ENCODE data around the gene CTSA.

Gene CTSA

GRCh38 chr20:45890985-45891983 is at the start of gene CTSA, which contains the start of gene NEURL2:
Gene CTSA, plus strand, starts transcription at chr20:45891335. Its CDS starts 234 bp downstream, at chr20:45891569.
Gene NEURL2, minus strand, starts transcription at chr20:45891208. Its CDS starts 217 bp downstream, at chr20:45890991.
- DNase-seq (ENCODE audit: low spot score in 2 of 2) (peak; percentile 65 to 69), ATAC-seq (replicated peaks; ENCODE audit: extremely low read depth, poor library complexity, severe bottlenecking) (peak; percentile 79)
- peaks cover 20% of the 10 kb centered on the region for H3K36me3 Mint-ChIP-seq (ENCODE audit: insufficient read depth)
- peaks cover 19% of the 10 kb centered on the region for H3K4me1 Mint-ChIP-seq
- peak within 1 kb of the TSS; percentile 91 for H3K27ac Mint-ChIP-seq (ENCODE audit: low read depth)
- H3K4me3 Mint-ChIP-seq = peak within 1 kb of the TSS; percentile 92
- no peaks in the 10 kb centered on the region for H3K27me3 Mint-ChIP-seq
- H3K9me3 Mint-ChIP-seq = no peaks in the 10 kb centered on the region

DNA sequence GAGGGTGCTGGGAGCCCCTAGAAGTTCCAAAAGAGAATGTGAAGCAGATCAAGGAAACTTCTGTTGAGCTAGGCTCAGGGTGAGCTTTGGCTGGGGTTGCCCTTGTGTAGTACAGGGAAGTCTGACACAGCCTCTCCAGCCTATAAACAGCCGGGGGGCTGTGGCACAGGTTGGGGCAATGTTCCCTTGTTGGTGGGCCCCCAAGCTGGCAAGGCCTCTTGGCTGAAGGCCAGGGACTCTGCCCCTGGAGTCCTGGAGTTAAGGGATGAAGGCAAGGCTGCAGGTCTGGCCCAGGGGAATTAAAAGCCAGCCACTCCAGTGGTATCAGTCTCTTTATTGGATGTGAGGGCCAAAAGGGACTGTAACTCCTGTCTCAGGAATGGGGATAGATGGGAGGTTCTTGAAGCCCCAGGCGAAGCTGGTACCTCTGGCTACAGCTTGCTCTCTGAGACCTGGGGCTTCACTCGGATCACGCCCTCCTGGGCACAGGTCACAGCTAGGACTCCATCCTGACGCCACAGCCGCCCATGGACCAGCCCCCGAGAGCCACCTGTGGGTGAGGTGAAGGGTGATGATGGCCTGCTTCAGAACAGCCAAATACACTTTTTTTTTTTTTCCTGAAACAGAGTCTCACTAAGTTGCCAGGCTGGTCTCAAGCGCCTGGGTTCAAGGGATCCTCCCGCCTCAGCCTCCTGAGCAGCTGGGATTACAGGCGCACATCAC is 49.6 kb upstream of the CTSA start:
- Mint-ChIP-seq H3K27ac (ENCODE audit: low read depth) (no peak overlapping the region), H3K9me3 (no peaks in the 10 kb centered on the region), H3K36me3 (ENCODE audit: insufficient read depth) (peaks cover 23% of the 10 kb centered on the region), H3K4me3 (no peak overlapping the region), H3K4me1 (peaks cover 17% of the 10 kb centered on the region), H3K27me3 (no peaks in the 10 kb centered on the region)
- no peak for DNase-seq (ENCODE audit: low spot score in 2 of 2)
- no peak for ATAC-seq (replicated peaks; ENCODE audit: extremely low read depth, poor library complexity, severe bottlenecking)

DNA sequence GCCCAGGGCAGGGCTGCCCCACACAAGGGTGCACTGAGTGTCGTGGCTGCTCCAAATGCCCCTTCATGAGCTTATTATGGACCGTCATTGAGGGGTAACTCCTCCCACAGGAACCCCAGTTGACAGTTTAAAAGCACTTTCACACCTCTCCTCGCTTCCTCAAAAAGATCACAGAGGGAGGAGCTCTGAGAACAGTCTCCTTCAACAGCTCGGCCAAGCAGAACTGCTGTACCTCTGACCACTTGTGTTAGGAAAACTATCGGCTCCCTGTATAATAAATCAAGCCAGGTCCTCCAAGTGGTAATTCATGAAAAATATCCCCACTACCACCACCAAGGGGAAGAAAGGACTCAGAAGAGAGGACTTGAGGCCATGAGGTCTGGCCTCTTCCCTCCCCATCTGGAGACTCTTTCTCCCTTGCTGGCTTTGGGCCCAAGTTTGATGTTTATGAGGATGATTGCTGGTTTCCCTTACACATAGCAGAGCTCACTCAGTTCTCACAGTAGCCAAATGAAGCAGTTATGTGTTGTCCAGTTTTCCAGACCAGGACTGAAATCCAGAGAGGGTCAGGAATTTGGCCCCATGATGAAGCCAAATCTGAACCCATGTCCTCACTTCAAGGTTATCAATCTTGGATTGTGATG is 48.8 kb upstream of the CTSA start:
- H3K36me3 Mint-ChIP-seq (ENCODE audit: insufficient read depth) = peaks cover 23% of the 10 kb centered on the region
- H3K9me3 Mint-ChIP-seq = no peaks in the 10 kb centered on the region
- DNase-seq (ENCODE audit: low spot score in 2 of 2) = no peak
- no peak for ATAC-seq (replicated peaks; ENCODE audit: extremely low read depth, poor library complexity, severe bottlenecking)
- peaks cover 17% of the 10 kb centered on the region for H3K4me1 Mint-ChIP-seq
- no peaks in the 10 kb centered on the region for H3K27me3 Mint-ChIP-seq
- H3K27ac Mint-ChIP-seq (ENCODE audit: low read depth) = peak overlapping the region; percentile 16
- H3K4me3 Mint-ChIP-seq = no peak overlapping the region

DNA sequence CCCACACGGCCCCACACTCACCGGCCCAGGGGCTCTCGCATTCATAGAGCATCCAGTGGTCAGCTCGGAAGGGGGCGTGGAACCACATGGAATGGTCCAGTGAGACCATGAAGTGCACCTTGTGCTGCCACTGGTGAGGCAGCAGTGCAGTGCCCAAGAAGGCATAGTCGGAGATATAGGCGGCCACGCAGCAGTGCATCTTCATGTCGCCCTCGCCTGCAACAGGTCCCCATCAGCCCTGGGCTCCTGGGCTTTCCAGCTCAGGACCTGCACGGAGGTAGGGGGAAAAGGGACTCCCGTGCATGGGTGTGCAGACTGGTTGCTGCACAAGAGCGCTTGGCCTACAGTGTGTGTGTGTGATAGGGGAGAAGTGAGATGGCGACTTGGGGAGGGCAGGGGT is 47.6 kb upstream of the CTSA start:
- peaks cover 19% of the 10 kb centered on the region for H3K4me1 Mint-ChIP-seq
- H3K36me3 Mint-ChIP-seq (ENCODE audit: insufficient read depth) = peaks cover 30% of the 10 kb centered on the region
- H3K4me3 Mint-ChIP-seq = no peak overlapping the region
- ATAC-seq (replicated peaks; ENCODE audit: extremely low read depth, poor library complexity, severe bottlenecking) = no peak
- no peak for DNase-seq (ENCODE audit: low spot score in 2 of 2)
- H3K9me3 Mint-ChIP-seq = no peaks in the 10 kb centered on the region
- no peaks in the 10 kb centered on the region for H3K27me3 Mint-ChIP-seq
- no peak overlapping the region for H3K27ac Mint-ChIP-seq (ENCODE audit: low read depth)

DNA sequence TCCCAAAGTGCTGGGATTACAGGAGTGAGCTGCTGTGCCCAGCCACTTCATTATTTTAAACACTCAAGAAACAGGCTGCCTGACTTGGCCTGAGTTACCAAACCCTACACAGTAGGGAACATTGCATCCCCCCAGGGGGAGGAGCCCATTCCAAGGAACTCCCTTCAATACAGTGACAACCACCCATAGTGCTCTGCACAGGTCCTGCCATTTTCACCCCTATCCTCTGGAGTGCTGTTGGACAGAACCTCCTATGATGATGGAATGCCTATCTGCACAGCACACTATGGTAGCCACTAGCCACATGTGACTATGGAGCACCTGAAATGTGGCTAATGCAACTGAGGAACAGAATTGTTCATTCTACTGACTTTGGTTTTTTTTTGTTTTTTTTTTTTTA is 45.7 kb upstream of the CTSA start:
- H3K4me3 Mint-ChIP-seq = no peak overlapping the region
- H3K9me3 Mint-ChIP-seq = no peaks in the 10 kb centered on the region
- no peaks in the 10 kb centered on the region for H3K27me3 Mint-ChIP-seq
- no peak overlapping the region for H3K27ac Mint-ChIP-seq (ENCODE audit: low read depth)
- H3K36me3 Mint-ChIP-seq (ENCODE audit: insufficient read depth) = peaks cover 37% of the 10 kb centered on the region
- DNase-seq (ENCODE audit: low spot score in 2 of 2) (no peak), ATAC-seq (replicated peaks; ENCODE audit: extremely low read depth, poor library complexity, severe bottlenecking) (no peak)
- peaks cover 25% of the 10 kb centered on the region for H3K4me1 Mint-ChIP-seq

- no peak overlapping the region for H3K4me3 Mint-ChIP-seq
- H3K9me3 Mint-ChIP-seq = no peaks in the 10 kb centered on the region
- H3K27me3 Mint-ChIP-seq = no peaks in the 10 kb centered on the region
- DNase-seq (ENCODE audit: low spot score in 2 of 2) (no peak), ATAC-seq (replicated peaks; ENCODE audit: extremely low read depth, poor library complexity, severe bottlenecking) (no peak)
- peak overlapping the region; percentile 29 for H3K27ac Mint-ChIP-seq (ENCODE audit: low read depth)
- peaks cover 40% of the 10 kb centered on the region for H3K36me3 Mint-ChIP-seq (ENCODE audit: insufficient read depth)
- H3K4me1 Mint-ChIP-seq = peaks cover 11% of the 10 kb centered on the region
Observed at GRCh38 chr20:45848421-45848820, 42.7 kb upstream of the CTSA start.

DNA sequence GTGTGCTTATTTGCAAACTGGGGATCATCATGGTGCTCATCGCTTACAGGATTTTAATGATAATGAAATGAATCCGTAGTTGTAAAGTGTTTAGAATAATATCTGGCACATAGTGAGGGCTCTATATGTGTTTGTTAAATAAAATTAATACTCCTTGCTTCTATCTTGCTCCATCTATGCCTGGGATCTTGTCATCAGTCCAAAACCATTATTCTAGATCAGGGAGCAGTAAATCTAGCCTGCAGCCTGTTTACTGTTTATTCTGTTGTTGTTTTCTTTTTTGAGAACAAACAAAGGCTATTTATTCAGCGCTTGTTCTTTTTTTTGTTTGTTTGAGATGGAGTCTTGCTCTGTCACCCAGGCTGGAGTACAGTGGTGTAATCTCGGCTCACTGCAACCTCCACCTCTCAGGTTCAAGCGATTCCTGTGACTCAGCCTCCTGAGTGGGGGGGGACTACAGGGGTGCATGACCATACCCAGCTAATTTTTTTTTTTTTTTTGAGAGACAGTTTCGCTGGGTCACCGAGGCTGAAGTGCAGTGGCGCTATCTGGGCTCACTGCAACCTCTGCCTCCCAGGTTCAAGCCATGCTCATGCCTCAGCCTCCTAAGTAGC is 42.1 kb upstream of the CTSA start:
- DNase-seq (ENCODE audit: low spot score in 2 of 2) (no peak), ATAC-seq (replicated peaks; ENCODE audit: extremely low read depth, poor library complexity, severe bottlenecking) (no peak)
- Mint-ChIP-seq H3K27ac (ENCODE audit: low read depth) (peak overlapping the region; percentile 29), H3K4me1 (peaks cover 13% of the 10 kb centered on the region), H3K4me3 (no peak overlapping the region), H3K27me3 (no peaks in the 10 kb centered on the region), H3K36me3 (ENCODE audit: insufficient read depth) (peaks cover 38% of the 10 kb centered on the region), H3K9me3 (no peaks in the 10 kb centered on the region)

DNA sequence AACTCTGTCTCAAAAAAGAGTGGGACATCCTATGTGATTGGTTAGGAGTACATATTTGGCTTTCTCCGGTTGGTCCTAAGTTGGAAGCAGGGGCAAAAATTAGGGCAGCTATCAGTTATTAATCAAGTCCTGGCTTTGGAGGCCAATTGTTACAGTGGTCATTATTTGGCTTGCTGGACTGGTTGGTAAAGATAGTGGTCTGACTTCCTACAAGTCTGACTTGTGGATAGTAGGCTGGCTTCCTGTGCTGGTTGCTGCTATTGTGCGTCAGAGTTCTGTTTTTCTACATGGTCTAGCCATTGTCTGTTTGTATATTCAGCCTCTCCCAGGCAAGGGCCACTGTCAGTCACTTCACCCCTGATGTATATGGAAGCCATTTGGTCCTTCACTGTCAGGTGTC is 40.9 kb upstream of the CTSA start:
- Mint-ChIP-seq H3K4me1 (peaks cover 13% of the 10 kb centered on the region), H3K27me3 (no peaks in the 10 kb centered on the region), H3K9me3 (no peaks in the 10 kb centered on the region), H3K36me3 (ENCODE audit: insufficient read depth) (peaks cover 34% of the 10 kb centered on the region), H3K4me3 (no peak overlapping the region), H3K27ac (ENCODE audit: low read depth) (no peak overlapping the region)
- DNase-seq (ENCODE audit: low spot score in 2 of 2) = no peak
- ATAC-seq (replicated peaks; ENCODE audit: extremely low read depth, poor library complexity, severe bottlenecking) = no peak

GRCh38 chr20:45850926-45851325 is 40.2 kb upstream of the CTSA start:
- H3K27ac Mint-ChIP-seq (ENCODE audit: low read depth) = no peak overlapping the region
- peaks cover 30% of the 10 kb centered on the region for H3K36me3 Mint-ChIP-seq (ENCODE audit: insufficient read depth)
- ATAC-seq (replicated peaks; ENCODE audit: extremely low read depth, poor library complexity, severe bottlenecking) = no peak
- DNase-seq (ENCODE audit: low spot score in 2 of 2) = no peak
- H3K4me3 Mint-ChIP-seq = no peak overlapping the region
- no peaks in the 10 kb centered on the region for H3K9me3 Mint-ChIP-seq
- H3K4me1 Mint-ChIP-seq = peaks cover 15% of the 10 kb centered on the region
- no peaks in the 10 kb centered on the region for H3K27me3 Mint-ChIP-seq

- Mint-ChIP-seq H3K27ac (ENCODE audit: low read depth) (no peak overlapping the region), H3K4me1 (peaks cover 20% of the 10 kb centered on the region), H3K4me3 (no peak overlapping the region), H3K9me3 (no peaks in the 10 kb centered on the region), H3K27me3 (no peaks in the 10 kb centered on the region), H3K36me3 (ENCODE audit: insufficient read depth) (peaks cover 25% of the 10 kb centered on the region)
- ATAC-seq (replicated peaks; ENCODE audit: extremely low read depth, poor library complexity, severe bottlenecking) (no peak), DNase-seq (ENCODE audit: low spot score in 2 of 2) (no peak)
Observed at GRCh38 chr20:45851501-45851900, 39.6 kb upstream of the CTSA start.

DNA sequence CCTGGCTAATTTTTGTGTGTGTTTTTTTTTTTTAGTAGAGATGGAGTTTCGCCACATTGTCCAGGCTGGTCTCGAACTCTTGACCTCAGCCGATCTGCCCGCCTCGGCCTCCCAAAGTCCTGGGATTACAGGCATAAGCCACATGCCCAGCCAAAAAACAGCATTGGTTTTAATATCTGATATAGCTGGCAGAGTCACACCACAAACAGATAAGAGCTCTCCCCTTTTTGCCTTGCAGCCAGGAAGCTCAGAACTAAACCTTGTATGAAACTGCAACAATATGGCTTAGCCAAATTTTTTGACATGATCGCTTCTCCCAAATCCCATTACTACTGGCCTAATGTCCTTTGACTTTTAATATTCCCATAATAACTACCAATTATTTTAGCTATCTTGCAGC is 38.8 kb upstream of the CTSA start:
- ATAC-seq (replicated peaks; ENCODE audit: extremely low read depth, poor library complexity, severe bottlenecking) (no peak), DNase-seq (ENCODE audit: low spot score in 2 of 2) (no peak)
- no peak overlapping the region for H3K4me3 Mint-ChIP-seq
- peaks cover 27% of the 10 kb centered on the region for H3K36me3 Mint-ChIP-seq (ENCODE audit: insufficient read depth)
- peaks cover 25% of the 10 kb centered on the region for H3K4me1 Mint-ChIP-seq
- no peaks in the 10 kb centered on the region for H3K9me3 Mint-ChIP-seq
- H3K27ac Mint-ChIP-seq (ENCODE audit: low read depth) = no peak overlapping the region
- no peaks in the 10 kb centered on the region for H3K27me3 Mint-ChIP-seq

DNA sequence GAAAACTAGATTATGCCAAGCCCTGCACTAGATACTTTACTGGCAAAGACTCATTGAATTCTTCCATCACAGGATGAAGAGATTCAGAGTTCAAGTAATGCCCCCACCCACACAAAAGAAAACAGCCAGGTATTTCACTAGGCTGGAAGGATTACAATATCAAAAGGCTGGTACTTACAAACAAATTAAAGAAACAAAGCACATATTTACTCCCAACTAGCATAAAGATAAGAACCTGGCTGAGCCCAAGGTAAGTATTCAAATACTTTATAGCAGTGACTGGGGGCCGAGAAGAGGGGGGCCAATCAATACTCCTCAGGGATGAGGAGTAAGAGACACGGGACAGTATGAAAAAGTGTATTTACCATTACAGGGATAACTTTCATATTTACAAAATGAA is 37.7 kb upstream of the CTSA start:
- peaks cover 34% of the 10 kb centered on the region for H3K4me1 Mint-ChIP-seq
- ATAC-seq (replicated peaks; ENCODE audit: extremely low read depth, poor library complexity, severe bottlenecking) (no peak), DNase-seq (ENCODE audit: low spot score in 2 of 2) (no peak)
- no peak overlapping the region for H3K4me3 Mint-ChIP-seq
- peaks cover 27% of the 10 kb centered on the region for H3K36me3 Mint-ChIP-seq (ENCODE audit: insufficient read depth)
- H3K9me3 Mint-ChIP-seq = no peaks in the 10 kb centered on the region
- H3K27ac Mint-ChIP-seq (ENCODE audit: low read depth) = no peak overlapping the region
- H3K27me3 Mint-ChIP-seq = no peaks in the 10 kb centered on the region

Data from central memory CD8-positive, alpha-beta T cell (primary cell).